Dermis microvascular lymphatic vessel endothelial cell (primary cell): ENCODE data around the gene S100A10. TPM values are rescaled to one million over a fixed set of nuclear protein-coding genes. Genes with fewer than 3 reads are reported as not detected.

ENCODE experiments used
- DNase-seq, 2 donors: peaks; one replicate each; pipeline versions ENCODE4 v3.0.0 to v3.0.0-alpha.2; 2010; ENCODE audit warnings: low read depth in 2 of 2
- total RNA-seq: library from RNA; depleted of rRNA; stranded (reverse); fragments of >200 nt; gene quantifications from 2 replicates; pipeline ENCODE4 v1.2.1, GENCODE V29; 2014

The S100A10 gene, protein sequence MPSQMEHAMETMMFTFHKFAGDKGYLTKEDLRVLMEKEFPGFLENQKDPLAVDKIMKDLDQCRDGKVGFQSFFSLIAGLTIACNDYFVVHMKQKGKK
- 114 and 126 TPM in 2 replicates for total RNA-seq

DNA sequence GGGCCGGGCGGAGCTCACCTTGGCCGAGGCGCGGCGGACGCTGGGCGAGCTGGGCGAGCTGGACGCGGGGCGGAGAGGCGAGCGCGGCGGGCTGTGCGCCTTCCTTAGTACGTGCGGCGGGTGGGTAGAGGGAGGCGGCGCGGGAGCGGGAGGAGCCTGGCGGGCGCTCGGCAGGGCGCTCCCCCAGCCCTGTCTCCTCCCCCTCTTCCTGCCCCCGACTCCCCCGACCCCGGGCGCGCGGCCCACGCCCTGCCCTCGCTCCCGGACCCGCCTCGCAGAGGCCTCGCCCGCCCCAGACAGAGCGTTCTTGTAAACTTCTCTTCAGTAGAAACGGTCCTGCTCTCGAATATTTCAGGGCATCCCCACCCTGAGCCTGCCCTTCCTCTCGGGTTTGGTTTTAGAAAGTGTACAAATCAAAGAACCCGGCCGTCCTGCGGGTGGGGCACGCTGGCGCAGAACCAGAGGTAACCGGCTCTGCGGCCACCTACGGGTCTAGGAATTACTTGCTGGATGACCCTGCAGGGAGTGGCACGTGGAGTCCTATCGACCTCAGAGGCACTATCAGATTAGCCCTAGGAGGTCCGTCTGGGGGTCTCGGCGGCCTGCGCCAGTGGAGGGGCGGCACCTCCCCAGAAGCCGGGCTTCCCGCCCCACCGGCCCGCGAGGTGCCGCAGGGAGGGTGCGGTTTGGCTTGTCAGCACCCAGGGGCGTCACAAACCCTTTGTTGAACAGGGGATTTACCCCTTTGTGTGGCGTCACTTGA is at the start of gene S100A10:
Gene S100A10 (minus strand): TSS at position 126 of the 763 bp plus-strand sequence. CDS start 7,629 bp downstream, outside the sequence.
- peak; percentile 35 to 81 for DNase-seq

DNA sequence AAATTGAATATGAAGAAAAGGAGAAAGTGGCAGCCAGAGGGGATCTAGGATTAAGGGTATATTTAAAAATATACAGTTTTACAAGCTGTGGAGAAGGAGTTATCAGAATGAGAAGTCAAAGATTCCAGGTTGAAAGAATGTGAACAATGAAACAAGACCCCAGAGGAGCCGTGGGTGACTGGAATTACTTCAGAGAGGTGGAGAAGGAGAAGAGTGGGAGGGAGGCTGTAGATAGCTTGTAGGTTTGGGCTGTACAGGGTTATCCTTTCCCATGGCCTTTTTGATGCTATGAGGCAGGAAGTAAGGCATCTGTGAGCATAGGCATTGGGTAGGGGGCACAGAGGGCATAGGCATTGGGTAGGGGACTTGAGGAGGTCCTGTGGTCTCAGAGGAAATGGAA is 48.4 kb upstream of the S100A10 start:
- DNase-seq: no peak

DNA sequence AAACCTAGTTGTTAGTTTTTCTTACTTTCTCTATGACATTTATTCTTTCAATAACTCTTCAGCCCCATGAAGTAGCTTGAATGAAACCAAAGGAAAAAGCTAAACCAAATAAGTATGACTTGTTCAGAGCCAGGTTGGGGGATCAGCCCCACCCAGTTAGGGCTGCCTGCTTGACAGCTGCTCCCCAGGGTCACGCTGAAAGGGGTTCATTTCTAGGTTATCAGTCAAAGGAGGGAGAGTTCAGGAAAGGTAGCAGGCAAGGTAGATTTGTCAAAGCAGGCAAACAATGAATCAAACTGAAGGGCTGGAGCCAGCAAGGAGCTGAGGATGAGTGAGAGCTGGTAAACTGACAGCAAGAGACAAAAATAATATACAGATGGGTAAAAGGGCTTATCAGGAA is 46.2 kb upstream of the S100A10 start:
- no peak for DNase-seq

DNA sequence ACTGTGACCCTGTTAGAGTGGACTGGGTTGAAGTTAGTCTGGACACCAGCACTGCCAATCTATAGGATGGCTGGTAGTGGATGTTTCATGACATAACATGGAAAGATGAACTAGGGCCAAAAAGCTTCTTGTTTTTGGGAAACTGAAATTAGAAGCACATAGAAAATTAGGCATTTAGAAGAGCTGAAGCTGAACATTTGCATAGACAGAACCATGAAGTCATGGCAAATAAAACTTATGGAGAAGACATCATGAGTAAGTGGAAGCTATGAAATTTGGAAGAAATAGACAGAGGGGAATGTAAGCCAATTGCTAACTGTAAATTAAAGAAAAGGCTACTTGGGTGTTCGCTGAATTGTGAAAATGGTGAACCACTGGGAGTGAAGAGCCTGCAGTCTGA is 45.8 kb upstream of the S100A10 start:
- no peak for DNase-seq

DNA sequence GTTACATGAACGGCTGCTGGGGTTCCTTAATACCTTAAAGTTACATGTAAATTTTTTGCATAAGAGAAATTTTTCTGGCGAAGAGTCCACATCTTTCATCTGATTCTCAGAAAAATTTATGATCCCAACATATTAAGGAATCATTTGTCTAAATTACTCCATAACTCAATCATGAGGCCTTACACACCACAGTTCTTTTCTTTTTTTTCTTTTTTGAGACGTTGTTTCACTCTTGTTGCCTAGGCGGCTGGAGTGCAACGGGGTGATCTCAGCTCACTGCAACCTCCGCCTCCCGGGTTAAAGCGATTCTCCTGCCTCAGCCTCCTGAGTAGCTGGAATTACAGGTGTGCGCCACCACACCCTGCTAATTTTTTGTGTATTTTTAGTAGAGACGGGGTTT is 45.2 kb upstream of the S100A10 start:
- no peak for DNase-seq

DNA sequence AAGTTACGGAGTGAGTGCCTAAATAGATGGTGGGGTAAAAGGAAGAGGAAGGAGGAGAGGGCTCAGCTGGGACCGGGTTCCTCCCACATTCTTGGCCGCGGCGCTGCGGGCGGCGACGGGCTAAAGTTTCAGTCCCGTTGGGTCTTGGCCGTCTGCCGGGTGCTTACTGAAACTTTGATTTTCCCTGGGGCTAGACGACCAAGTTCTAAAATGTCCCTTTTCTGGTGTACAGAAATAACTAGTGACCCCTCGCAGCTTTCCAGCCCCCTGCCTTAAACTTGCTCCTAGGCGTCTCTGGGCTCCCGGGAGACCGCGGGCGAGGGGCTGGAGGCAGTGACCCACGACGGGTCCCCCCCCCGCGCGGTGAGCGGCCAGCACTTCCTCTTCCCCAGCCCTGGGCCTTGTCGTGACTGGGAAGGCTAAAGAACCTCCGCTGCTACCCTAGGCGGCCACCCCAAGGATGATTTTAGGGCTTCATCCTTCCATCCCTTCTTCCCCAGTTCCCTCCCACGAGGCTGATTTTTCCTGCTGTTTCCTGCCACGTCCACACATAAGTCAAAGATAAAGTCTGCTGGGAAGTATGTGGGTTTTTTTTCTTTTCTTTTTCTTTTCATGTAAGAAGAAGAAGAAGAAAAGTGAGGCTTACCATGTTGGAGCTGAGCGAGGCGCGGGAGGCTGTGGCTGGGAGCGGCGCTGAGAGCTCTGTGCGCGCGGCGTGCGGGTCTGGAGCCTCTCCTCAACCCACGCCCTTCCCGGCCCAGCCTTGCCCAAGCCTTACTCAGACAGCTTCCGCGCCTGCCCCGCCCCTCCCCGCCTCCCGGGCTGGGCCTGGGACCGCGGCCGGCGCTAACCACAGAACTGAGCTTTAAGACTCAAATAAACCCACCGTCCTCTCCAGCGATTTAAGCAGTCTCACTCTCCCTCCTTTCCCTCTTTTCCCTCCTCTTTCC is 42.9 kb upstream of the S100A10 start, which contains the start of gene S100A11:
Gene S100A11 (minus strand): TSS at position 738 of the 950 bp plus-strand sequence. CDS start 89 bp downstream, at position 649.
- DNase-seq: peak in 1 of 2 donors; percentile 78

DNA sequence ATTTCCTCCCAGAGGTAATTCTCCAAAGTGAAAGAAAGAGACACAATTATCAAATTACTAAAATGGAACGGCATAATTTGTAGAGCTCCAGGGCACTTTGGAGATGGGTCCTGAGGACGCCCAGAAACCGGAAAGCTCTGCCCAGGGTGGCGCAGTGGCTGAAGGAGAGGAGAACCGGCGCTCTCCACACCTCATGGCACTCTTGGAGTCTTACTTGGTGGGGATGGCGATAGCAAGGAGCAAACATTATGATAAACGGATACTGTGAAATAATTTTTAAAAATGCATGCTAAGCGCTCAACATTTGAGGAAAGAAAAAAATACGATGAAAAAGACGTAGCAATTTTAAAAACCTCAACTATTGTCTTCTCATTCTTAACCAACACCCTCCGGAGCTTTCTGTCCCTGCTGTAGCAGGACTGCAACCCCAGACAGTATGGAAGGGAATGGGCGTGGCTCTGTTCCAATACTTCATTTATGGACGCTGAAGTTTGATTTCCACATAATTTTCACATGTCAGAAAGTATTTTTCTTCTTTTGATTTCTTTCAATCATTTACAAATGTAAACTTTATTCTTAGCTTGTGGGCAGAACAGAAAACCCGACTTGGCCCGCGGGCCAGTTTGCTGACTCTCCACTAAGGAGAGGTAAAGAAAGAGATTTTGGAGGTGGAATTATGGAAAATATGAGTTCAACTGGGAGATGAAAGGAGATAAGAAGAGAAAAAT is 42.0 kb upstream of the S100A10 start:
- DNase-seq: peak in 1 of 2 donors; percentile 42

DNA sequence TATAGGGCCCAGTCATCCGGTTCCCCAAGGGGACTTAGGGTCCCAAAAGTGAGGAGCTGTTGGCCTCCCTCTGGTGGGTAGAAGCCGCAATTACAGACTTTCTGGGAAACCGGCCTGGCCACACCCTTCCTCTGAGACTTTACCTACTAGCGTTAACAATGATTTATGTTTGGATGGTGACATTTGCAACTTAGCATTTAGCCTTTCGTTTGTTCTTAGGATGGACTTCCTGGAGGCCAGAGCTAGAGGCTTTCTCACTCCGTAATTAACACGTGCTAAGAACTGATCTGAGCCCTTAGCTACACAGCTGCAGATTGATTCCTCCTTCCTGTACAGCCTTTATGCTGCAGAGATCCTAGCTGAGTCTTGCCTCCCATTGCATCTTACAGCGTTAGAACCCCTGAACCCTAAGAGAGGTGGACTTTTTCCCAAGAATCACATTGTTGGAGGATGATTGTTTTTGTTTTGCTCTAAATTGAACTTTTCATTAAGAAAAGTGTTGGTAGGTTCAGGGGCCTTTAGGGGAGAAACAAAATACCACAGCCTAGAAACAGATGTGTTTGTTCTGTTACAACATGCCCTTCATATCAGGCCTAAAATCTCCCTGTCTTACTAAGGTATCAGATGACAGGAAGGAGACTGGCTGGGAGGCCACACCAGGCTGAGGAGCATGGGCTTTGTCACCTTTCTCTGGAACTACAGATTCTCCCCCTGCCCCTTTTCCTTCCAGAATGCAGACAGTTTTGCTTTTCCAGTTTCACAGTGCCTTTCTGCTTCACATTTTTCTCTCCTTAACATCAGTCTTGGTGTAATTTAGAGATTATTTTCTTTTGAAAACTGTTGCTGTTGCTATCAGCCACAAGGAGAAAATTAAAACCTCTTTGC is 41.2 kb upstream of the S100A10 start:
- DNase-seq: peak in 1 of 2 donors; percentile 54

DNA sequence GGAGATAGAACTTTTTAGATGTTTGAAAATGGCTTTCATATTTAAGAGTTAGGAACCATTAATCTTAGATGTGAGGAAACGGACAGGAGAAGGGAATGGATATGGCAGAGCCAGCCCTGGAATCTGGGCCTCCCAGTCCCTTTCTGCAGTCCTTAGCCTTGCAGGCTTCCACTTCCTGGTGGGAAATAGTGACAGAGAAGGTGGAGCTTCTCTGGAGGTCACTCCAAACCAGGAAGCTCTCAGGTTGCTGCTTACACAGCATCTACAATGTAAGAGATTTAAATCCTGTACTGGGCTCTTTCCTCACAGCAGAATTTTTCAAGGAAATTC is 40.6 kb upstream of the S100A10 start:
- no peak for DNase-seq

DNA sequence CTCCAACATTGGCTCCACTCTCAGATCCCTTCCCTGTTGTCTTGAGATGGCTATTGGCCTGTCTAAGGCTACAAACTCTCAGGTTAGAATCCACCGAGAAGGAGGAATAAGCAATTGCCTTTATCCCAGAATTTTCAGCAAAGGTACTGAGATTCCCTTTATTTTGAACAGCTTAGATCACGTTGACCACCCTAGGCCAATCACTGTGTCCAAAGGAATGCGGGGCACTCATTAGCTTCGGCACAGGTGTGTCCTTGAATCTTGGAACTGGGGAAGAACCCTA is 36.2 kb upstream of the S100A10 start:
- no peak for DNase-seq

DNA sequence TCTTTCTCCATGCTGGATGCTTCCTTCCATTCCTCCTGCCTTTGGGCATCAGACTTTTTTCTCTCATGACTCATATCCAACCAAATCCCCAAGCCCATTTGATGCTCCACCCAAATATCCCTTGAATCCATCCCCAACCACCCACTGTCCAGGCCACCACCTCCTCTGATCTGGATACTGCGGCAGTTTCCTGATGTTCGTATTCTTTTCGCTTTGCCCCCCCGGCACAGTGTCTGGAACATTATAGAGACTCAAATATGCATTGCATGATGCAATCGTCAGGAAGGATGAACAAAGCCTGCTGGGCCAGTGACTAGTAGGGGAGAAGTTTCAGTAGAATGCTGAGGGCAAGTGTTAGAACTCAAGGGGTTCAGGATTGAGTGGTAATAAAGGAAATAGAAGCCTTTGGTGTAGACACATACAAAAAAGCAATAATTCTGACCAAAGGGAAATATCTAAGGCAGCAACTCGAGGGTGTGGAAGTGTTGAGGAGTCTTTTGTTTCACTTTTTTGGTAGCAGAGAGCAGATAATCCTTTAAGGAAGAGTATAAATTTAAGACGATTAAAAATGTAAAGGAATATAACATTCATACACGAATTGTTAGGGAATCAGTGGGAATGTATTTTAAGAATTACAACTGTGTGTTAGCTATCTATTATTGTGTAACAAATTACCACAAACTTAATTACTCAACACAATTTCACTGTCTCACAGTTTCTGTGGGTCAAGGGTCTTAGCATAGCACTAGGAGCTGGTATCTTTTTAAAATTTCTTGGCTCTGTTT is 35.7 kb upstream of the S100A10 start:
- no peak for DNase-seq

DNA sequence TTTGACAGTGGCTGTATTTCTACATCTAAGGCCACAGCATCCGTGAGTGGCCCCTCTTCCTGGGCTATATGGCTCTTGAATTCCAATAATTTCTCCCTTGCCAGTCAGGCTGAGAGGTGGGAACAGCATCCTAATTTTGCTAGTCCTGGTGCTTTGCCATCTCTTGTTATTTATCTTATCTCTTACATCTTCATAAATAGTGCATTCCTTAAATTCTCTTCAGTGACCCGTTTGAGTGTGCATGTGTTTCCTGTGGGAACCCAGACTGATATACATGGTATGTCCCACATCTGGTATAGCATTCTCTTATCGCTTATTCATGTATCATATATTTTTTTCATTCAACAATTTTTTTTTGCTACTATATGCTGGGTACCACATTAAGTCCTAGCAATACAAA is 33.2 kb upstream of the S100A10 start:
- no peak for DNase-seq

DNA sequence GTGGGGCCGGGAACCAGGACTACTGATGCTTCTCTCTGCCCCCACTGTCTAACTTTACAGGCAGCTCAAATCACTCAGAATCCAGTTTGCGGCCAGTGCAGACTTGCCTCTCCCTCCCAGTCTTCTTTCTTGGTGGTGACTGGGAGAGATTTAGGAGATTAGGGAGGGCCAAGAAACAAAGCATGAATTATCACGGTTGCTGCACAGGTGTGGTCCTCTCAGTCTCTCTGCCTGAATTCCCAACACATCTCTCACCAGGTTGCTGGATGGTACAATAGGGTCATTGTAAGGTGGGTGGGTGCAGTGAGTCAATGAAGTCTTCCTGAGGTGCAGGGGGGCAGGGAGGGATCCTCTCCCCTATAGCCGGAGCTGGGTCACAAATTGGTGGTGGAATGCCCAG is 30.6 kb upstream of the S100A10 start:
- no peak for DNase-seq

DNA sequence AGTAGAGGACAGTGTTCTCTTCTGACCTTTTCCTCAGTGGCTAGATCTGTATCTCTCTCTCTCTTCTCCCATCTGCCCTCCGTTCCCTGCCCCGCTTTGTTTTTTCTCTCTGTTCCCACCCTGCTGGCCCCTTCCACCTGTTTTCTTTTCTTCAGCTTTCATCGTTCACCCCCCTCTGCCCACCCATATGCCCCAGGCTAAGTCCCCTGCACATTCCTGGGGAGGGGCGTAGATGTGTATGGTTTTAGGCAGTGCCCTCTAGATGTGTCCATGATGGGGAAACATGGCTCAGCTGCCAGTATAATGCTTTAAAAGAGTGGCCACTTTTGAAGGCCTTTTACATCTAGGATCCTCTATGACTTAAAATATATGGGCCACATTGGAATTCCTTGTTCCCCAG is 29.6 kb upstream of the S100A10 start:
- no peak for DNase-seq

DNA sequence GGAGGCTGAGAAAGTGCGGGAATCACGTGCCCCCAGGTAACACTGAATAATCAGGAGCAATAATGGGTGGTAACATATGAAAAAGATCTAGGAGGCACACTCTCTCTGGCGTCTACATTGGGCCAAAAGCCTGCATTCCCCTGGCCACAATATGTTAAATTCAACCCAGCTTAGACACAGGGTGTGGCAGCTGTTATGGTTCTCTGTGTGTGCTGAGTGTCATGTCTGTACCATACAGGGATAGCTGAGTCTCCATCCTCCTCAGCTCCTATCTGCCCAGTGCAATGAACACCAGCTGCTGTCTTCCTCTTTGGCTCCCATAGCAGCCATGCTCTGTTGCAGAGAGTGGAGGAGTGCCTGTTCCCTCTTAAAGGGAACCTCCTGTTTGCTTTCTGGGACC is 28.8 kb upstream of the S100A10 start:
- DNase-seq: no peak

DNA sequence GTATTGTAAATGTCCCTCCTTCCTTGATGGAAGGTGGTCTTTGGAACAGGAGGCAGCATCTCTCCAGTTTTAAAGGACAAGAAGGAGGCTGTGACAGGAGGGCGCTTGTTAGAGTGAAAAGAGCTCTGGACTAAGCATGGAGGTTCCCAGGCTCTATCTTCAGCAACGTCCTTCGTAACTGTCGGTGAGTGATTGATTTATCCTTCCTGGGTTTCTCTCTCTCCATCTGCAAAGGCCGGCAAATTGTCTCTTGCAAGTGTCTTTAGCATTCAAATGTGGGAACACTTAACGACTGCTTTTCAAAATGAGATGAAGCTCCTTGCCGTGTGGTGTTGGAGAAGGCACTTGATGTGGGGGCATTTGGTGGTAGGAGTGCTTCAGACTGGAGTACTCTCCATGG is 27.9 kb upstream of the S100A10 start:
- no peak for DNase-seq

DNA sequence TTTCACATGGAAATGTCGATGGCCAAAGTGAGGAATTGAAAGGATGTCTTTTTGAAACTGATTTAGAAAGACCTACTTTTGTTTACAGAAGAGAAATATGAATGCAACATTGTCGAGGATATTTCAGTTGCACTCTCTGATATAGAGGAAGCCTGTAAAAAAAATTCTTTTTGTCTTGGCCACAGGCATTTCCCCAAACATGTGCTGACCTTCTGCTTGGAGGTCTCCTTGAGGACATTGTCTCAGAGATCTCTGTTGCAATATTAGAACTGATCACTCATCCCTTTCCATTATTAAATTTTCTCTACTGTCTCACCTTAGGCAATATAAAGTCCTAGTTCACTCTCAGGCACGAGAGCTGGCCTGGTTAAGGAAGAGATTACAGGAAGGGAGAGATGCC is 27.2 kb upstream of the S100A10 start:
- DNase-seq: no peak

DNA sequence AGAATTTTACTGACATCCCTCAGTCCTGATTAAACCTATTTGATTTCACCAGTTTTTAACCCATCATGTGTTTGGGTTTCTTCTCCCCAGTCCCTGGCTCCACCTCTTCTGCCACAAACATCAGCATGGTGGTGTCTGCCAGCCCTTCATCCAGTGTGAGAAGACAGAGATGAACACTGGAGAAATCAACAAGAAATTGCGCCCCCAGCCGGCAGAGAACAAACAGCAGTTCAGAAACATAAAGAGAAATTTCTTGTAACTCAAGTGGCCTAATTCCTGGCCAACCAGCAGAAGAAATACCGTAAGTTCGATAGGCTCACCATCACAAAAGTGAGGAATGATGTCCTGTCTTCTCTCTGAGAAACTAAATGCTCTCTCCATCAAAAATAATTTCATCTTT is 24.9 kb upstream of the S100A10 start:
- peak in 1 of 2 donors; percentile 18 for DNase-seq

DNA sequence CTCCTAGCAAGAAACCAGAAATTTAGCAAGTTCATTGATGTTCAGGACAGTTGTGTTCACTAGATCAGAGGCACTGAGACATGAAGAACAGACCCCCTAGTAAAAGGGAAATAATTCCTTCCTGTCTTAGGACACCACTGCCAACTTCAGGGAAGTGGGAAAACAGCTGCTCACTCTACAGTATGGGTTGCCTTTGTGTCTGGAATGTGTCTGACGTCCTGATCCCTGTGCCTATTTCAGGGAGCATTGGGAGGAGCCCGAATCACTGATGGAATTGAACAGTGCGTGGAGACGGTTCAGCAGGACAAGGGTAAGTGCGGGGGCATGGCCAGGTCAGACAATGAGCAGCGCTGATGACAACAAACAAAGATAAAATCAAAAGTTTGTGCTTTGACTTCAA is 22.1 kb upstream of the S100A10 start:
- no peak for DNase-seq

DNA sequence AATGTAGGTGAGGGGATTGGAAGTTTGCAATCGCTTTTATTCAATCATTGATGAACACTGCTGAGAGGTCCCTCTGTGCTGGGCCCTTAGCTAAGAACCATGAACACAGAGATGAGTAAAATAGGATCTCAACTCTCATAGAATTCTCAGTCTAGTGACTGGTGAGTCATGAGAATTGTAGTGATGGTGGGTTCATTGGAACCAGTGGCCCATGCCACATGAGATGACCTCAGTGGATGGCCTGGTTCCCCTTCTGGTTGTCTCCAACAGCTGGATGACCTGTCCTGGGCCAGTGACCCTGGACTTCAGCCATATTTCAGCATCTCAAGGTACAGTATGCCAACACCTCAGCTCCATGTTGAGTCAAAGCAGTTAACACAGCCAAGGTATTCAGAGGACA is 21.3 kb upstream of the S100A10 start:
- DNase-seq: no peak
